8988T (cell line): ENCODE results near the gene LIPT2.

Source experiments
- DNase-seq: peaks from one replicate; pipeline ENCODE4 v3.0.0; 2011

The LIPT2 gene

DNA sequence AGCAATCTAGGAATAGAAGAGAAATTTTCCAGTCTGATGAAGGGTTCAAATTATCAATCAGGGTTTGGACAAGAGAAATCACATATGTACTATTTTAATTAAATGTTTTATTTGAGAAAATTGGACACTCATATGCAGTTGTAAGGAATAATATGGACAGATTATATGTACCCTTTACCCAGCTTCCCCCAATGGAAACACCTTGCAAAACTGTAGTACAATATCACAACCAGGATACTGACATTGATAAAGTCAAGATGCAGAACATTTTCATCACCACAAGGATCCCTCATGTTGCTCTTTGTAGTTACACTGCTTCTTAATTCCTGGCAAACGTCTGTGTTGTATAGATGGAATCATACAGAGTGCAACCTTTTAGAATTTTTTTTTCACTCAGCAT is 1.4 kb upstream of the LIPT2 start:
- no peak for DNase-seq

DNA sequence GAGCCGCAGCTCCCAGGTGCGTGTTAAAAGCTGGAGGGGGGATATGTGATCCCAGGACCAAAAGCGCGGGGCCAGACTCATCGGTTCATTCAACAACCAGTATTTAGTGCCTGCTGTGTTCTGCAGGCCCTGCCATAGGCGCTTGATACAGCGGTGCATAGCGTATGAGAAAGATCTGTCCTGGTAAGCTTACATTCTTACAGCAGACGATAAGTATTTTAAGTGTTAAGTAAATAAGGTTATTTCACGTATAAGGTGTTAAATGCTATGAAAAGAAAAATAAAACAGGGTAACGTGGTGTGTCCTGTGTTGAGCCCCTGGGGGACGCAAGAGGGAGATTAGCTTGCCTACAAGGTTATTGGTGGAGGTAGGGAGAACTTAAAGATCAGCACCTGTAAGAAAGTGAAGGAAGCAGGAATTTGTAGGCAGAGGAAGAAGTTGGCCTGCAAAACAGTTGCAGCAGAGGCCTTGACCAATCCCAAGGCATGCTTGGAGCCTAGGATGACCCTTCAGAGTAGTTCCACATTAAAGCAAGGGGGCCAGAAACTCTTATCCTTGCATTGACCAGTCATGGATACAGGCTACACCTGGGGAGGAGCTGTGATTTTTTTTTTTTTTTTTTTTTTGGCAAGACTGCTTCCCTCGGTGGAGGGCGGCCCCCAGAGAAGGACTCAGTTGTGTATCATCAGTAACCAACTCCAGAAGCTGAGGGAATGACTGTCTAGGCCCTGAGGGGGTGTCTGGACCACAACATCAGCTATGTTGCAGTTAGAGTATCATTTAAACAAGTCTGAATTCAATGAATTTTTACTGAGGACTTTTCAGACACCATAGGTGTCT is 487 bp upstream of the LIPT2 start:
- DNase-seq: no peak

DNA sequence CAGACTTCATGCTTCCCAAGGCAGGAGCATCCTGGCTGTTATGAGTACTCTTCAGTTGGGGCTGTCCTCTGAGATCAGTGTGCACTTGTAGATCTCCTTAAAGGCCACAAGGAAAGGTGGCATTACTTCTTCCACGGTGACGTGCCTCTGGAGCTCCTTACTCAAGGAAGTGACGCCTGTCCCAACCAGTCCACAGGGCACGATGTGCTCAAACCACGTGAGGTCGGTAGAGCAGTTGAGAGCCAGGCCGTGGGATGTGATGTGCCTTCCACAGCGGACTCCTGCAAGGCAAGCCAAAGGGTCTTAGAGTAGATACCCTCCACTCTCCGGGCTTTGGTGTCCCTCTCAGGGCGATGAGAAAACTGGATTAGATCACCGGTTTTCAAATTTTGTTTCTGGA is 1.4 kb downstream of the LIPT2 start:
- no peak for DNase-seq

DNA sequence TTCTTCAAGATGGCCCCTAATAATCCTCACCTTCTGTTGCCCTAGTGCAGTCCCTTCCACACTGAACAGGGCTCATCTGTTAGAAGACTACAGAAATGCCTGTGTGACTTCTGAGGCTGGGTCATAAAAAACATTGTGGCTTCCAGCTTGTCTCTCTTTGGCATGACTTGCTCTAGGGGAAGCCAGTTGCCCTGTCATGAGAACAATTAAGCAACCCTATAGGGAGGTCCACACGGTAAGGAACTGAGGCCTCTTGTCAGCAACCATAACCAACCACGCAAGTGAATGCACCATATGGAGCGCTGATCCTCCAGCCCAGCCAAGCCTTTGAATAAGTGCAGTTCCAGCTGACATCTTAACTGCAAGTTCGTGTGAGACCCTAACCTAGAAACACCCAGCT is 2.6 kb downstream of the LIPT2 start:
- DNase-seq: no peak

DNA sequence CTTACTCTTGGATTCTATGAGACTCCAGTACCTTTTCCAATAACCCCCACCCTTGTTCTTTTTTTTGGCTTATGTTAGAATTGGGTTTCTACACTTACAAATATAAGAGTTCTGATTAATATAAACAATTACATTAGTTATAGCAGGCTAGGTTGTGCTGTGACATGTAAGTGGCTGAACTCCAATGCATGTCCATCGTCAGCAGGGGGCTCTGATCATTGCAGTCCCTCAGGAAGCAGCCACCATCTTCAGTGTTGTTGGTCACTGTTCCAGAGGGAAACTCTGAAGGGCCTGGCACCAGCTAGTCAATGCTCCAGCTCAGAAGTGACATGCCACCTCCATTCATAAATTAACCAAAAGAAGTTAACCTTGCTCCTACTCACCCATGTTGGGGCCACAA is 5.6 kb downstream of the LIPT2 start:
- DNase-seq: no peak

DNA sequence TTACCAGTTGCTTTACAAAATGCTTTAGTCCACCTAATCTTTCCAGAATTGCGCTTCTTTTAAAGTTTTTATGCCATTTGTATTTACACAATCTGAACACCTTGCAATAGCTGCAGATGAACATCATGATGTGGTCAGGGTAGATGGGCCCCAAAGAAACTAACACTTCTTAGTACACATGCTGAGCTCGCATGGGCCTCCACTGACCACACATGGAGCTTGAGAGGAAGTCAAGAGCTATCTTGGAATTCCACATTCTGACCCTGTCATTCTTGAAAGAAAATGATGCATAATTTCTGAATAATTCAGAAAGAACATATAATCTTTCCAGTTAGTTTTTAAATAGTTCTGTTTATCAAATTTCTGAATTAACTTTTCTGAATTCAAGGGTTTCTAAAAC is 7.7 kb downstream of the LIPT2 start:
- no peak for DNase-seq

DNA sequence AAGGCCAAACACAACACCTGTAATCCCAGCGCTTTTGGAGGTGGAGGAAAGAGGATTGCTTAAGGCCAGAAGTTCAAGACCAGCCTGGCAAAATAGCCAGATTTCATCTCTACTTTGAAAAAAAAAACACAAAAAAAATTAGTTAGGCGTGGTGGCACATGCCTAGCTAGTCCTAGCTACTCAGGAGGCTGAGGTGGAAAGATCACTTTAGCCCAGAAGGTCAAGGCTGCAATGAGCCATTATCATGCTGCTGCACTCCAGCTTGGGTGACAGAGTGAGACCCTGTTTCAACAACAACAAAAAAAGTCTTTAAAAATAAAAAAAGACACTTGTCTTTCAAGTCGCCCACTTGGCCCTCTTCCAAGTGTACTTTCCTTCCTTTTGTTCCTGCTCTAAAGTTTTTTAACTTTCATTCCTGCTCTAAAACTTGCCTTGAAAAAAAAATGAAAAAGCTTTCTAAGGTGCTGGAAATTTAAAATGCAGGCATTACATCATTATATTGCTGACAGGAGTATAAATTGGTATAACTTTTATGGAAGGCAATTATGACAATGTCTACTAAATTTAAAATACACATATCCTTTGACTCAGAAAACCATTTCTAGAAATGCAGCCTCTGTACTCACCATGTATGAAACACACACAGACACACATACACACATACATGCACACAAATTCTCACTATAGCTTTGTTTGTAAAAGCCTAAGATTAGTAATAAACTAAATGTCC is 12.7 kb downstream of the LIPT2 start:
- DNase-seq: no peak

DNA sequence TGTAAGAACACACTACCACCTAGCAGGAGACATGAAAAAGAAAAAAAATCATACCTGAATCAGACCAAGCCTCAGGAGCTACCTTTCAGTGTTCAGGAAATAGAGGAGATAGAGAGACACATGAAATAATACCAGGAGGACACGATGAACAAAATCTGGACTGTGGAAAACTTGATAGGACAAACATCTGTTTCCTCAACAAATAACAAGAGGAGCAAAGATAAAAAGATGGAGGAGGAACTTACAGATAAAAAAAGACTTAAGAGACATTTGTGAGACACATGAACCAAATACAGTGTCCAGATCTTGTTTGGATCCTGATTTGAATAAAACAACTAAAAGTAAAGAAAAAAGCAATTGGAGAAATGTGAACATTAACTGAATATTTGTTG is 13.8 kb downstream of the LIPT2 start:
- DNase-seq: no peak

DNA sequence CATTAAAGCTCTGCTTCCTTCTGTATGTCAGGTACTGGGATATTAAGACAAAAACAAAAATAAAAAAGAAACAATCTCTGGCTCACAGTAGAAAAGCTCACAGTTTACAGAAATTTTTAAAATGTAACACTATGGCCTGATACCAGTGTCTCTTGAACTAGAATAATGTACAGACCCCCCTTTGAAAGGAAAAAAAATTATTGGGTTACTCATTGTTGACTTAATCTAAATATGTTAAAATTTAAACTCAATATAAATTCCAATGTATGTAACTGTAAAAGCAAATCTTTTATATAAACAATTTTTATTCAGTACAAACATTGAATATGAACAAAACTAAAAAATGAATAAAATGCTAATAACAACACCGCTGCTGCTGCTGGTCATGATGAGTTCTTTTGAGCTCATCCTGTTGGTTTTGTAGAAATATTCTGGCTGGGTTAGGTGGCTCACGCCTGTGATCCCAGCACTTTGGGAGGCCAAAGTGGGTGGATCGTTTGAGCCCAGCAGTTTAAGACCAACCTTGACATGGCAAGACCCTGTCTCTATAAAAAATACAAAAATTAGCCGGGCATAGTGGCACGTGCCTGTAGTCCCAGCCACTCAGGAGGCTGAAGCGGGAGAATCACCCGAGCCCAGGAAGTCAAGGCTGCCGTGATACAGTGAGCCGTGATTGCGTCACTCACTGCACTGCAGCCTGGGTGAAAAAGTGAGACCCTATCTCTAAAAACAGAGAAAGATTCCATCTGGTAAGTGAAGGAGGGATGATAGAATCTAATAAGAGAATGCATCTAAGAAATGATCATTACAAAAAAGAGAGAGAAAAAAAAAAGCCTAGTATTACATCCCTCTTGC is 14.4 kb downstream of the LIPT2 start:
- DNase-seq: no peak

DNA sequence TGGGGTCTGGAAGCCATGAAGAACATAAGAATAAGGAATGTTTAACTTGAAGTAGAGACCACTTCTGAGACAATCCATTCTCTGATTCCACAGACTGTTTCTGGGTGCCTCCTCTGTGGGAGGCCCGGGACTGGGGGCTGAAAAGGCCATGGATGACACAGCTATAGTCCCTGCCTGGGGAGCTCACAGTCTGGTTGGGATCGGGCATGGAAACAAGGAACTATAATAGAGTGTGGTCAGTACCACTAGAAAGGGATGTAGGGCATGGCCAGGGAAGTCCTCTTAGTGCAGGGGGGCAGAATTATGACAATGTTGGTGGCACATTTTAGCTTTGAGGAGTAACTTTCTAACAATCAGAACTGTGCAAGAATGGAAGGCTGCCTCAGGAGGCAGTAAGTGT is 17.0 kb downstream of the LIPT2 start:
- DNase-seq: no peak

DNA sequence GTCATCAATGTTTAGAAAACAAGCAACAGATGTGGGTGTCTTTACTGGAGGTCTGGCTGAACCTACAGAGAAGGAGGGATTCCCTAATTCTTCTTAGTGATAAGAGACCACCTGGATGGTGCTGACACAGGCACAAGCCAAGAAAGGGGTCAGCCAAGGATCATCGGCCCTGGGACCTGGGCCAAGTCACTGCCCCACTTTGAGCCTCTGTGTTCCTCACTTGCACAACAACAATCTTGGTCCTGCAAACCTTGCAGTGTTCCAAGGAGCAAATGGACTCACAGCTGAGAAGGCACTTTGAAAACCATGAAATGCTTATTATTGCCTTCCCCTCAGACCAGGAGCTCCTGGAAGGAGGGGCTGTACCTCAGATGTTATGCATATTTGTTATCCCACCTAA is 19.2 kb downstream of the LIPT2 start:
- DNase-seq: no peak

DNA sequence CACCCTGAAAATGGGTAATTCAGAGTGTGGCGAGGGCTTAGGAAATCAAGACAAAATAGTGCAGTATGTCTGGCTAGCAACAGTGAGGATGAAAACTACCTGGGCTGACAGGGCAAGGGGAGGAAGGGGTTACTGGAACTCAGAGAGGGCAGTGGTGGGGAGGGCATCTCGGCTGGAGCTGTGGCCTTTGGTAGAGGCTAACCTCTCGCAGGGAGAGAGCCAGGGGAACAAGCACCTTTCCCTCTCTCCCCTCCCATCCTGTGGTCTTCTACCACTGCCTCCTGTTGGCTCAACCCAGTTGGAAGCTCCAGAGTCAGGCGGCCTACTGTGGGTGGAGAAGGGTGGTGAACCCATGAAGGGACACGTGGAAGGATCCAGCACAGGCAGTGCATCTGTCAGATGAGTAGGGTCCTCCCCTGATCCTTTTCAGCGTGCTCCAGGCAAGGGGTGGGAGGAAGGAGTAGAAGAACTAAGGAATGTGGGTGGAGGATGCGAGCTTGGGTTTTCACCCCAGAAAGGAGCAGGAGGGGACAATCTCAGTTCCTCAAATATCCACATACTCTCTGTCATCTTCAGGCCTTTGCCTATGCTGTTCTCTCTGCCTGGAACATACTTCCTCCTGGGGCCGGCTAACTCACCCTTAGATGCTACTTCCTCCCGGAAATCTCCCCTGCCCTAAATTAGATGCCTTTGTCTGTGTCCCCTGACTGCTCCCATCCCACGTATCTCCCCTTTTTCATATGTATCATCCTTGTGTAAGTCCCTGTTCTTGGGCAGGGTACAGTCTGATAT is 19.9 kb downstream of the LIPT2 start:
- DNase-seq: no peak

DNA sequence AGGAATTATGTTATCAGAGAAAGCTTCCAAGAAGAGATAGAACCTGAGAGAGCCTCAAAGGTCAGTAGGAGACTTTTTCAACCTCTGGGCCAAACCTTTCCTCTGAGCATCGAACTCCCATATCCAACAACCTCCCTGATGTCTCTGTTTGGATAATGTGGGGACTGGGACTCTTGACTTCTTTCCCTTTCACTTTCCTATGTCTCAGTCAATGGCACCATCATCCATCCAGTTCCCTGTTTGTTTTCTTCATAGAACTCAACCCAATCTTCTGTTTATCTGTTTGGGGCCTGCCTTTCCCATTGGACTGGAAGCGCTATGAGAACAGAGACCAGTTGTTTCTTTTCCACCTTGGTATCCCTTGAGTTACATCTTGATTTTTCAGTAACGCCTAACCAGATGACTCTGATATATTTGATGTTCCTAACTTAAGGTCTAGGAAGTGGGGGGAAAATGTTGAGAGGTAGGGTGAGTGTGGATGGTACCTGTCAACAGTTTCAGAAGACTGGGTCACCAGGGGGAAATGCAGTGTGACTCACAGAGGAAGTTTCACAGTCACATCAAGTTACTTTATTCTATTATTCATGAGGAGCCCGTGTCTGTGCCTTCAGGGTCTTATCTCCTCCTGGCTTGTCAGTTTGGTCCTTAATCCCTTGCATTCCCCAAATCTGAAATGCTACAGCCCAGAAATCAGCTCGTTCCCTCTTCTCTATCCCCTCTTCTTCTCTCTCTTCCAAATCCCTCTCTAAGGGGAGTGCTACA is 21.7 kb downstream of the LIPT2 start:
- no peak for DNase-seq

DNA sequence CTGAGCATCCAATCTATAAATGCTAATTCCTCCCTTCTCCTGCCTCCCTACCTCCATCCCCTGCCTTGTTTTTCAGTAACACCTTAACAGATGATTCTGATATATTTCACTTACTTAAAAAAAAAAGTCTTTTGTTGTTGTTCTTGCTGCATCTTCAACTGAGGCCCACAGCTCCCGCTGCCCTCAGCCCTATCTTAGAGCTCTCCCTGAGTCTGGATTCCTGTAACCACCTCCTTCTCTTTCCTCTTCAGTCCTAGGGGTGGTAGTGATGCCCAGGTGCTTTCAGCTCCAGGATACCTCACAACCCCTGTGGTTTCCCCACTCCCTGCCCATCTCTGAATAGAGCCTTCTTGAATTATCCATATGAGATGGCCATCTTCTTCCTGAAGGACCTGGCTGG is 22.5 kb downstream of the LIPT2 start:
- DNase-seq: no peak

DNA sequence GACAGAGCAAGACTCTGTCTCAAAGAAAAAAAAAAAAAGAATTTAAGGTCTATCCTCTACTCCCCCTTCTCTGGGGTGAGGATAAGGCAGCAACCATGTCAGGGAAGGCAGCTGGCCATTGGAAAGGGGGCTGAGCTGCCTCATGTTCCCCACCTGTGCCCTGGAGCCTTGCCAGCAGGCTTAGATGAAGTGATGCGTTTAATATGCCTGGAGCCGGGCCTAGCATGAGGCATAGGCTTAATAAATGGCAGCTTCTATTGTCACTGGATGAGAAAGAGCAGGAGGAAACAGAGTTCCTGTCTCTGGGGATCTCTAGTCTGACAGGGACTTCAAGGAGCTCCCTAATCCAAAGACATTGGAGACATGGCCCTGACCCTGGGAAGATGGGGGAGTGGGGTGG is 23.0 kb downstream of the LIPT2 start:
- DNase-seq: no peak

DNA sequence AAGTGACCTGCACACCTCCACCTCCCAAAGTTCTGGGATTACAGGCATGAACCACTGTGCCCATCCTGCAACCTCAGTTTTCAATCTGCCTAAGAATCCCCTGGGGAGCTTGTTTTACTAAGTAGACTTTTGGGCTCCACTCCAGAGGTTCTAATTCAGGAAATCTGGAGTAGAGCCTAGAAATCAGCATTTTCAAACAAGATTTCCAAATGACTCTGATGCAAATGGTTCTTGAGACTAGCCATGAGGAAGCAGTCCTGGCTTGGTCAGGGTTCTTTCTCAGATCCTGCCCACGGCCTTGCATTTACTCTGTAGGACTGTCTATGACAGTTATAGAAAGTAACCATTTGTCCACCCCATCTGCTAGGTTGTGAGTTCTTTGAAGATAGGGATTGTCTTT is 24.6 kb downstream of the LIPT2 start:
- DNase-seq: no peak

DNA sequence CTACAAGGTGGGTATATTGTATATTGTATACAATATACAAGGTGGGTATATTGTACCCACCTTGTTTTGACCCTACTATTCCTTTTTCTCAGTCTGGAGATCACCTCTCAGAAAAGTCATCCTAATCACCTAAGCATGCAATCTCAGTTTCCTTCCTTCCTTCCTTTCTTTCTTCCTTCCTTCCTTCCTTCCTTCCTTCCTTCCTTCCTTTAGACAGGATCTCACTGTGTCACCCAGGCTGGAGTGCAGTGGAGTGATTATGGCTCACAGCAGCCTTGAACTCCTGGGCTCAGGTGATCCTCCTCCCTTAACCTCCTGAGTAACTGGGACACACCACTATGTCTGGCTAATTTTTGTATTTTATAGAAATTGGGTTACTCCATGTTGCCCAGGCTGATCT is 25.0 kb downstream of the LIPT2 start:
- DNase-seq: no peak

DNA sequence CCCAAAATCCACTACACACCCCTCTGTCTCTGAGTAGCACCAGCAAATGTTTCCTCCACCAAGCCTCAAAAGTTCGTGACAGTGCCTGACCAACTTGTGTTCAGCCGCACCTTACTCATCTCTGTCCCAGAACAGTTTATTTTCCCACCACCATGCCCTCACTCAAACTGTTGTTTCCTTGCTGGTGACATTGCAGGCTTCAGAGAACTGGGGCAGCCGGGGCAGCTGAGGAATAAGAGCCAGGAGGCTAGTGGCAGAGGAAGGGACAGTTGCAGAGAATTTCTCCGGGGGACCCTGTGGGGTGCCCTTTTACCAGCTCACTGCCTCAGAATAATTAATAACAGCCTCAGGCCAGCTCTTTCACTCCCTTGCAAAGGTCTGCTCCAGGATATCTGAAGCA is 25.5 kb downstream of the LIPT2 start:
- no peak for DNase-seq

DNA sequence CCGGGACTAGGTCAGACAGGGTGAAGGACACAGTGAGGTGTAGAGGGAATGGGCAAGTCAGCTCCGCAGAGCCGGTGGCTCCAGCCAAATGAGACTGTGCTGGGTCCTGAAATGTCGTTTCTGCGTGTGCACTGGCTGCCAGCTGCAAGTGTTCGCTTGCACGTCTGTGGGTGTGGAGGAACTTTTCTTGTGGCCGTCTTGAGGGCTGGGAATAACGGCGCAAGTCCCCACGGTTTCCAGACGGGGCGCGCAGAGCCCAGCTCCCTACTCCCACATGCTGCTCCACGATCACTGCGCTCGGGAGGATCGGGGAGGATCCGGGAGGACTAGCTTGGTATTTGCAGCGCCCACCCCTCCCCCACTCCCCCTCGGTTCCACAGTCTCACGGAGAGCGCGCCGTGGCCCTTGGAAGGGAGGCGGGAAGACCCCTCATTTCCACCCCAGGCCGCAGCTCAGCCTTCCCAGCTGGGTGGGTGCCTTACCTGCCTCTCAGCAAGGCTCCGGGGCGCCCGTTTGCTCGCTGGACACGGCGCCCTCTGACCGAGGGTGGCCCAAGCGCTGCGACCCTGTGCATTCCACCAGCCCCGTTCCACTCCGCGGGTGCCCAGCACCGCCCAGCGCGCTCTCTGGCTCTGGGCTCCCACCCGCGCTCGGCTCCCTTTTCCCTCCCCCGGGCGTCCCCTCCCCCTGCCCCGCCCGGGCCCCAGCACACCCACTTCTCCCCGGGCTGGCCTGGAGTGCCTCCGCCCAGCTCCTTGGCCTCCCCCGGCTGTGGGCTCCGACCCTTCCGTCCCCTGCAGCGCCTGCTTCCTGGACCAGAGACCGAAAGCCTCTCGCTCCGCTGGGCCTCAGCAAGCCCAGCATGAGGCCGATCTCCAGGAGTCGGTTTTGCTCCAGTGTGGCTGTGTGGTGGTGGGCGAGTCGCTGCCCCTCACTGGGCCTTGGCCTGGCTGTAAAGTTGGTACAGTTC is 26.3 kb downstream of the LIPT2 start, which contains the start of gene KCNE3:
Gene KCNE3, minus strand, starts transcription at position 634 of the 970 bp plus-strand sequence. CDS start 9,986 bp downstream, outside the sequence.
- no peak for DNase-seq

DNA sequence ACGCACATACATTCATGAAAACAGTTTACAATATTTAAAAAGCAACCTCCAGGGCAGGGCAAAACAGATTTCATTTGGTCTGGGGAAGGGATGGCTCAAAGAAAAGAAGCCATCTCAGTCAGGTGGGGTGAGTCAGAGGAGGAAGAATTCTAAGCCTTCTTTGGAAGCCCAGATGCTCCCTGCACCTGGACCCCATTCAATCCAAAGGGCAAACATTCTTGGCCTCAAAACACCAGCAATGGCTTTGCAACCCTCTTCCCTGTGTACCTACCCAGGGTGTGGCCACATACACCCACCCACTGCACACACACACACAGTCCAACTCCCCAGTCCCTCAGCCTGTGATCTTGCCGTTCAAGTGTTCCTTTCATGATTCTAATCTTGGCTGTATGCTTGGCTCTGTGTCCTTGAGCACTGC is 28.2 kb downstream of the LIPT2 start:
- no peak for DNase-seq

DNA sequence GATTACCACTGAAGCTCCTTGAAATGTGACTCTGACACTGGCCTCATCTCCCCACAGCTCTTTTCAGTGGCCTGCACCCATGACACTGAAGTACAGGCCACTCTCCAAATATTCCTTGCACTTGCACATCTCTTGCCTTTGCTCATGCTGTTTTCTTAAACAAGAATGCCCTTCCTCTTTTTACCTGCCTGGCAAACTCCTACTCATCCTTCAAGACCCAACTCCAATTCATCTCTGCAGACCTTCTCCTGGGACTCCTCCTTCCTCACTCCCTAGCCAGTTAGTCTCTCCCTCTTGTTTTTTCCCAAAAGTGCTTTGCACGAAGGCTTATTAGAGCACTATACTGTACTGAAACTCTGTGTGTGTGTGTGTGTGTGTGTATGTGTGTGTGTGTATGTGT is 28.8 kb downstream of the LIPT2 start:
- no peak for DNase-seq
